ENCODE data around the gene MYH3.
A peak's percentile ranks its signal among the peaks of the same experiment; 100 is the strongest.
"Not testable (repeated sequence)": the region's sequence is repeated elsewhere in the genome, so short reads cannot be mapped to it uniquely, and the experiment has no call there.

MYH3 gene

DNA sequence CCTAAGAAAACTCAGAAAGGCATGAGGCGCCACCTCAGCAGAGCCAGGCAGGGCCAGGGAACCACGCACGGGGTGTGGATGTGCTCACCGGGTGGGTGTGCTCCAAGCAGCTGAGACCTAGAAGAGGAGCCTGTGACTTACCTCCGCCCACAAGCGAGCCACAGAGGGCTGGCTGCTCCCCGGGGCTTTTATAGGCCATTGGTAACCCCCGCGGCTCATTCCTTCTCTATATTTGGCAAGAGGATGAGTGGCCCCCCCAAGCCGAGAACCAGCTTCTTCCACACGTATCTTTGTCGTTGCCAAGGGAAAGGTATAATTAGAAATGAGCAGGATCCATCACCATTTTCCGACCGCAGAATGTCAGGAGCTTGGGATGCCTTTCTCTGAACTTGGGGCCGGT, at the start of gene MYH3:
Gene MYH3, minus strand, starts transcription at position 162 of the 400 bp plus-strand sequence. CDS start 2,245 bp downstream, outside the sequence.
- no peak for DNase-seq (ENCODE audit: low read depth)

DNA sequence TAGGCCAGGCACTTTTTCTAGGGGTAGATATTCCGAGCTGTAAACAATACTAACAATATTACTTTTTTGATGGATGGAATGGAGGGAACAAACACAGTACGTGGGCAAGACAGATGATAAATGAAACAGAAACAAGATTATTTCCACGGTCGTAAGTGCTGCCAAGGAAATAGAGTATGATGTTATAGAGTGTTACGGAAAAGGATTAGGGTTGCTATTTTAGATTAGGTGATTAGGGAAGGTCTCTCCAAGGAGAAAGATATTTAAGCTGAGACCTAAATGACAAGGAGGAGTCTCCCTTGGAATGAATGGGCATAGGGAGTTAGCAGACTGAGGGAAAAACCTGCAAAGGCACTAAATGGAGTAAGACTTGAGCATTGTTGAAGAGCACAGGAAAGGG, 48.6 kb upstream of the MYH3 start:
- DNase-seq (ENCODE audit: low read depth): no peak

DNA sequence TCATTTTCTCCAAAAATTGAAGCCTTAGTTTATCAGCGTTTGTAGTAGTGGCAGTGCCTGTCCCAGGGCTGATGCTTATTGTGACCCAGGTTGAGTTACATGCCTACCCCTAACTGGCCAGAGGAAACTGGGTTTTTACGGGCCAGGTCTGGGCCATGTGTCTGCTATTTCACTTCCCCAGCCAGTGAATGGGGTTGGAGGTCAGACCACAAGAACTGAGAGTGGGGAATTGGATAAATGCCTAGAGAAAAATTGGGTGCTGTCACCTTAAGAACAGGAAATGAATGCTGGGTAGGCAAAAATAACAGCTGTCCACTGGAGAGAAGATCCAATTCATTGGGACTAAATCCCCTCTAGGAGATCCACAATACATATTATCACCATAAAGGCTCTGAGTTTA, 45.5 kb upstream of the MYH3 start:
- DNase-seq (ENCODE audit: low read depth): peak; percentile 71

DNA sequence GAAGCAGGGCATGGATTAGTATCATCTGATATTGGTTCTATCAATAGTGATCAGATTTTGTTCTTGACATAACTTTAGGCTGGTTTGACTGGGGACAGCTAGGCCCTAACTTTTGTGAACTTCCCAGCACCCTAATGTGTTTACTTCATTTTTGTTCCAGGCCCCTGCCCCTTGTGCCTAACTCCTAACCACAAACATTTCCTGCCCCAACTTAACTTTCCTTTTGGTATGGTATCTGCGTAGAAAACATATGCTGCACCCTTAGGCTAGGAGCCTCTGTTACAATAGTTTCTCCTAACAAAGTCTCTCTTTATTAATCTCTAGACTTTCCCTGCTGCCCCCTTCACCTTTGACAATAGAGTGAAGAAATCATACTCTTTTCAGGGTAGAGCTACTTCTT, 42.7 kb upstream of the MYH3 start:
- peak; percentile 62 for DNase-seq (ENCODE audit: low read depth)

DNA sequence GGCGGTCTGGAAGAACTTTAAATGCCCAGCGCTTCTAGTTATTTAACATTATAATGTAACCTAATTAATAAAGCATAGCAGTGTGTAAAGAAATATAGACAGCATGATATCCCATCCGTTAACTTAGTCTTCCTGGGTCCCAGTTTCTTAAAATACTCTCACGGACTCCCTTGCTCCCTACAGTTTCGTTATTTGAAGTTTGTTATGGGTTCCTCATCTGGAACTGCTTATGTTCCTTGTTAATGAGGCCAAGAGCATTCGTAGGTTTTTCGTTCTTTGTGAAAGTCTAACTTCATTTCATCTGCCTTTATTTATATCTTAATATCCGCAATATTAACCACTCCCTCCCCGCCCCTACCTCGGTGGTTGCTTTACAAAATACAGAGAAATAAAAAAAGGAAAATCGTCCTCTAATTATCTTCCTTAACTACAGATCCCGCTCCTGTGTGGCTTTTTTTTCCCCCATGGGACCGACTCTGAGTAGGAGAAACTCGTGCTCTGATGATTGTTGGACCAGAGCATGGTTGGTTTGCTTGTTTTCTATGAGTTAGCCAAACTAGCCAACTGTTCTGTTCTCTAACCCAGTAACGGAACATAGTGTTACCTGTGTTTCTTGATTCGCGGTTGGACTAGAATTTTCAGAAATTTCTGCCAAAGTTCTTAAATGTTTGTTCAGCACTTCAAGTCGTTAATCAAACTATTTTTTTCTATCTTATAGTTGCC, 41.1 kb upstream of the MYH3 start:
- DNase-seq (ENCODE audit: low read depth): peak; percentile 44

DNA sequence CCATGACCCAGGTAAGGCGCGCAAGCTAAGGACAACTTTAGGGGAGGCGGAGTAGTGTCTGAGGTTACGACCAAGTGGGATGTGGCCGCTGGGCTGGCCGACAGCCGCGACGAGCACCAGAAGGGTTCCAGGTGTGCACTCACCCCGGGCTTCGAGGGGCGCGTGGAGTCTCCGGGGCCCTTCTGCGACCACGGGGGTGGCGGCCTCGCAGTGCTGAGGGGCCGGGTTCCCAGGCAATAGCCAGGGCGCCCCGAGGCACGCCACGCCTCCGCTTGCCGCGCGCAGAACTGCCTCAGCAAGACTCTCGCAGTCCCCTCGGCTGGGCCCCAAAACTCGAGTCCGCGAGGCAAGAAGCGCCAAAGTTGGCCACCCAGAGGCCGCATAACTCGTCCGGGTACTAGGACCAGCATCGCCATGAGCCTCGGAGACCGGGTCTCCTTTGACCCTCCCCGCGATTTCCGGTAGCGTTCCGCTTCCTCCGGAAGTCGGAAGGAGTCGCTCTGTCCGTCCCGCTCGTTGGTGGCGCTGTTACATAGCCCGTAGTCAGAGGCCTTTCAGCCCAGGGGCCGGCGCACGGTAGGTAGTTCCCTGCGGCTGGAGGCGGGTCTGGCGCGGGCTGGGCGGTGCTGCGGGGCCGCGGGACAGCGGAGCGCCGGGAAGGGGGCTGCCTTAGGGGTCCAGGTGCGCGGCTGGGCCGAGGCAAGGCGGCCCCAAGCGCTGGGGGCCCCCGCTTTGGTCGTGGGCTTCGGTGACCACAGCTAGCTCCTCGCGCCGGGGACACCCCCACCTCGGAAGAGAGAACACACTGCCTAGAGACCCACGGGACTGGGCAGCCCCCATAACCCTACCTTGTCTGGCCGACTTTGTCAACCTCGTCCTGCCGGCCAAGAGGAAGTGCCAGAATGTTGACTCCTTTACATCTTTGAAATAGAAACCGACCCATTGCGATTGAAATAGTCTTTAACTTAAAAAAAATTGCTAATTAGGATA, 40.3 kb upstream of the MYH3 start, which contains the start of the genes ADPRM and SCO1:
Gene ADPRM, plus strand, starts transcription at position 503 of the 990 bp plus-strand sequence. CDS start 7,333 bp downstream, outside the sequence.
Gene SCO1, minus strand, starts transcription at position 442 of the 990 bp plus-strand sequence. Its CDS starts 26 bp downstream, at position 416.
- DNase-seq (ENCODE audit: low read depth): peak; percentile 96

DNA sequence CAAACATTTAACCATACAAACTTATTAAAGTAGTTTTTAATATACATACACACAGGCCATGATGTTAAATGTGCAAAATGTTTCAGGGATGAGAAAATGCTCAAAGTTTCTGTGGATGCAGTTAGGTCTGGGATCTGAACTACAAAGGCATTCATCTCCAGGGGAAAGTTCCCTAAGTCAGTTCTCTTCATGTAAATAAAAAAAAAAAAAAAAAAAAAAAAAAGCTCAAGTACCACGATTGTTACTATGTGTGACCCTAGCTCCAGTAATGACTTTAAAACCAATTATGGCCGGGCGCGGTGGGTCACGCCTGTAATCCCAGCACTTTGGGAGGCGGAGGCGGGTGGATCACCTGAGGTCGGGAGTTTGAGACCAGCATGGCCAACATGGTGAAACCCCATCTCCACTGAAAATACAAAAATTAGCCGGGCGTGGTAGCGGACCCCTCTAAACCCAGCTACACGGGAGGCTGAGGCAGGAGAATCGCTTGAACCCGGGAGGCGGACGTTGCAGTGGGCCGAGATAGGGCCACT, 38.8 kb upstream of the MYH3 start:
- DNase-seq (ENCODE audit: low read depth): not testable (repeated sequence)

DNA sequence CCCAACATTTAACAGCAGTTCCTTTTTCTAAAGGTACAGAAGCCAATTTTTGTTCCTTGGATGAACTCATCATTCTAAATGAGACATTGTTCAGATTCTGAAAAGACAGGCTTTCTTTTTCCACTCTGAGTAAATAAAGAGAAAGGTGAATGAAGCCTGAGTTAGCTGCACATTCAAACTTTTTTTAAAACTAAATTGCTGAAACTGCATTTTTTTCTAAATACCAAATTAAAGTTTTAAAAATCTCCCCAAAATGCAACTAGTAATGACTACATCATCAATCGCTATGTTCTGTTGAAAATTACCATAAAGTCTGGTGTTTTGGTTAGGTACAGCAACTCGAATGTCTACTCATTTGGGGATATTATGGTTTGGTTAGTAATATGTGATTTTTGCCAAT, 30.4 kb upstream of the MYH3 start:
- no peak for DNase-seq (ENCODE audit: low read depth)

DNA sequence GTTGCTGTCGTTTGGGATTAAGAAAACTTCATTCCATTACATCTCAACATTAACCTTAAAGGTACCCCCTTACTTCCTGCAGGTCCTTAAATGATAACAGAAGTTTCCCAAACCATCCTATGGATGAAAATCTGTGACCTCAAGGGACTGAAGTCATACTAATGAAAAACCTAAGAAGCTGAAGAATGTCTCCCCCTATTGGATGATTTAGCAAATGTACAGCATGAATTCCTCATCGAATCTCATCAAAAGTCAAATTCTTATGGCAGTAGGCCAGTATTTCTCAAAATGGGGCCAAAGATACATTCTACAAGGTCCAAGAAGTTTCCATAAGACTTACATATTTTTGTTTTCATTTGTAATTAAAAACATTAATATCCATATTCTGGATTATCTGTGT, 26.7 kb upstream of the MYH3 start:
- DNase-seq (ENCODE audit: low read depth): peak; percentile 68

DNA sequence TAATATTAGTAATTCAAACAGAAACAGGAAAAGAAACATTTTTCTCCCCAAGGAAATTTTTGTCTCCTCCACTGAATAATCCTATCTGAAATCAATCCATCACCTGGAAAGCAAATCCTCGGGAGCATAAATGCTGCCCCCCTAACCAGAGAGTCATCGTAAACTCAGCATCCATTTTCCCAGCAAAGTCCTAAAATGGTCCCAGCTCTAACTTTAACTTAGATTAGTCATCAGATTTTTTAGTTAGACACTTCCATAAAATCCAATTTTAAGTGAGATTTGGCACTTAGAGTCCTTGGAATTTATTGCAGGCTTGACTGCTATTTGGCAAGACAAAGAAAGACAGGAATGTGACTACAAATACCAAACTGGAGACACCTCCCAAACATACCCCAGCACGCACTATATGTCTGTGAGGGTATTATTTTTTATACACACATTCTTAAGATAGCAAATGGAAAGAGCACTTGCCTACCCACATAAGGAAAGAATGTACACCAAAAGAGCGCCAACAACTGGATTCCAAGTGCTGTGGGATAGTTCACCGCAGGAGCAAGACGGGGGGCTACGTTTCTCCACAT, 24.8 kb upstream of the MYH3 start:
- DNase-seq (ENCODE audit: low read depth): peak; percentile 97

DNA sequence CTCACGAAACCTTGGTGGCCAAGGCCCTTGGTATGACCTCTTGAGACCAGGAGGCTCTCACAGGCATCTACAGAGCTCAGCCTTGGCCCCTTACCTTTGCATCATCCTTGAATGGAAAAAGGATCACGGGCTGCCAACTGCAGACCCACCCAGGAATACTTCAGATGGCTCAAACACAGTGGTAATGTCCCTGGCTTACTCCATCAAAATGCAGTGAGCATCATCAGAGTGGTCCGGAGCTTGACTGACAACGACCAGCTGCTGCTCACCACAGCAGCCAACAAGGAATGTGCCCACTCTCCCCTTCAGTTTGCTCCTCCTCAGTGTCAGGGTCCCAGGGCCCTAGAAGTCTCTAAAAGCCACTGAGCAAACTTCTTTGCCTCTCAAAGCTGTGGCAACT, 17.6 kb upstream of the MYH3 start:
- no peak for DNase-seq (ENCODE audit: low read depth)

DNA sequence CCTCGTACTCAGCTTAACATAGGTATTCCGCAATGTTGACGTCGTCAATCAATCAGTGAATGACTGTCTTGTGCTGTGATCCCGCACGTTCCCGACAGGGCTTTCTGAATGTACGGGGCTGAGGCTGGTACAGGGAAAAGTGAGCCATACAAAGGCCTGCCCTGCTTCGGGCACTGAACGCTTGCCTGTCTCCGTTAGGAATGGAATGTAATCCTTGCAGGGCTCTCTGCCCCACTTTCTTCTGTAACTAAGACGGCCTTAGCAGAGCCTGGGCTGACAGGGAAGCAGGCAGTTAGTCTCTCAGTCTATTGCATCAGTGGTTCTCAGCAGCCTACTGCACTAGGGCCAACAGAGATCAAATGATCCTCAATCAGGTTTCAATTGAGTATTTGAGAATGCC, 16.2 kb upstream of the MYH3 start:
- no peak for DNase-seq (ENCODE audit: low read depth)

DNA sequence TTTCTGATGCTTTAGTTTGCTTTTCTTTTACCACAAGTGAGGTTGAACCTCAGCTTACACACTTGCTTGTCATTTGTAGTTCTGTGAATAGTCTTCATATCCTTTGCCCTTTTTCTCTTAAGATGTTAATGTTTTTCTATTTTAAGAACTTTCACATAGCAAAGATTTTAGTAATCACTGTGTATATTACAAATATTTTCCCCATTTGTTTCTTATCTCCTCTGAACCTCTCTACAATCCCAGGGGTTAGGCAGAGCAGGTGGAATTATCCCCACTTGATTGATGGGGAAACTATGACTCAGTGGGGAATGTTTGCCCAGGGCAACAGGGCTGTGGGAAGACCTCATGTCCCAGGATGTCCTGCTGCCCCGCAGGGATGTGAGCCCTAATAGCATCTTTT, 11.7 kb upstream of the MYH3 start:
- DNase-seq (ENCODE audit: low read depth): peak; percentile 96

DNA sequence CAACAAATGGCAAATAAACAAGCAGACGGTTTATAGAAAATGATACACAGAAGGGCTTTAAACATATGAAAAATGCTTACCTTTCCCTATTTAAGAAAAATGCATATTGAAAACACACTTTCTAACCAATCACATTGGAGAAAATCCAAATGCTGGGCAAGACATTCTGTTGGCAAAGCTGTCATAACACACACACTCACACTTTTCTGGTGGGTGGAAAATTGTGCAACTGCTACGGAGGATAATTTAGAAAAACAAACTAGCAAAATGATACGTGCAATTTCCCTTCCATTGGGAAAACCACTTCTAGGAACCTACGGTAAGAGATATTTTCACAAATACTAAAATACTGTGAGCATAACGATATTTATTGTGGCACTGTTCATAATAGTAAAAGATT, 9.8 kb upstream of the MYH3 start:
- no peak for DNase-seq (ENCODE audit: low read depth)

DNA sequence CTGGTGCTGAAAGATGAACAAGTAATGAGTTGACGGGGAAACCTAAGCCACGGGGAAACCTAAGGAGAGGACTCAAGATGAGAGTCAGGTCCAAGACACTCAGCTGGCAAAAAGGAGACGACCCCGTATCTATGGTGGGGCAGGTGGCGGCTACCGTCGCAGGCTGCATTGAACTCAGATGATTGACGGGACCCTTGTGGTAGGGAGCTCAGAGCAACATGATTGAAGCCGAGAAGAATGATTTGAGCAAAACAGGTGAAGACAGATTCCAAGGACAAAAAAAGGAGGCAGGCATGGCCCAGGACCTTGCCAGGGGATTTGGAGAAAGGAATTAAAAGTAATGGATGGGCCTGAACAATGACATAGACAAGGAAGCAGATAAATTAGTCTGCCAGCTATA, 7.5 kb upstream of the MYH3 start:
- no peak for DNase-seq (ENCODE audit: low read depth)

DNA sequence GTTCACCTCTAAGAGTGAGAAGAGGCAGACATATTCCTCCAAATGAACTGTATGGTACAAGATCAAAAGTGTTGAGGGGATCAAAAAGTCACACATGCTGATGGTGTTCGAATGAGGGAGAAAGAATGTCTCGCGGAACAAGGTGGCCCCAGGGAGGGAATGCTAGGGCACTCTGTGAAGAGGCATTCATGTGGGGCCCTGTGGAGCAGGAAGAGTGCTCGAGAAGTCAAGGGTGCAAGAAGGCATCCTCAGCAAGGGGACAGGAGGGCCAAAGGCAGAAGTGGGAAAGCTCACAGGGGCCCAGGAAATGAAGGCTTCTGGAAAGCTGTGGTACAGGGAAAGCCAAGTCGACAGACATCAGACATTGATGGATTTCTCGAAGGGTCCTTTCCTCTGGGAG, 6.1 kb upstream of the MYH3 start:
- no peak for DNase-seq (ENCODE audit: low read depth)

DNA sequence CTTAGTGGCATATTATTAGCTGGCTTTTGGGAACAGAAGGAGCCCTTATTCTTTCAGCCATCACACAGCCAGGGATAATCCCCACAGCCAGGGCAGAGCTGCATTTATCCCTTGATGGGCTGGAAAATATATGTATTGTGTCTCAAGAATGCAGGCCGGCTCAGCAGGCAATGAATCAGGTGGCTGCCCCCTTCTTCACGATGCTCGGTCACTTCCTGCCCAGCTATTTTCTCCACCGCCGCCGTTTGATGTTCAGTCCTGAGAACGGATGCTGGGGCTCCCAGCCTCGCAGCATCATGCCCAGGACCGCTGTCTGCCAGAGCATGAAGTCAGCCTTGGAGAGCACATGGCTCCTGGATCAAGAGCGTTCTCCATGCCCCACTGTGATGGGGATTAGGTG, 4.3 kb upstream of the MYH3 start:
- no peak for DNase-seq (ENCODE audit: low read depth)

DNA sequence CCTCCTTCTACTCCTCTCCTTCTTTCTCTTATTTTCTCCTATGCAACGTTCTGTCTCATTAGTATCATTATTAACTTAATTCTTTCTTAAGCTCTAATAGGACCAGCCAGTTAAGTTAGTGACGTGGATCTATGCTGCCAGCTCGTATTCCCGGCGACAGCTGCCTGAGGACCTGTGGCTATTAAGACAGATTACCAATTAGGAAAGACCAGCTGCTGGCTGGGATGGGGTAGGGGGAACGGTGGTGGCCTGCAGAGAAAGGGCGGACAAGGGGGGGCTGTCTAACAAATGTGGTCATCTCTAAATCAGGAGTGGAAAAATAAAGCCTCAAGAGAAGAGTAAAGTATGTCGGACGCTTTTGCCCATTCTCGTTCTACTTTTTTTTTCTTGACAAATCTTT, 770 bp upstream of the MYH3 start:
- no peak for DNase-seq (ENCODE audit: low read depth)

DNA sequence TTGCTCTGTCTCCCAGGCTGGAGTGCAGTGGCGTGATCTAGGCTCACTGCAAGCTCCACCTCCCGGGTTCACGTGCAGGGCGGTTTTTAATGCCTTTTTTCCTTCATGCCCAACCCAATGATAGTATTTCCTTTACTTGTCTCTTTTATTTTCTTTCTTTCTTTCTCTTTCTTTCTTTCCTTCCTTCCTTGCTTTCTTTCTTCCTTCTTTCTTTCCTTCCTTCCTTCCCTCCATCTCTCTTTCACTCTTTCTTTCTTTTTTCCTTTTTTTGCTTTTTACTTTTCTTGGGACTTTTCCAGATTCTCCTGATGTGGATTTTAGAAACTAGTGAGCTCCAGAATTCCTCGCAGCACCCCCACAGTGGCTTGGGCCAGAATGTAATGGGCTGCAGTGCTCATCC, 3.1 kb downstream of the MYH3 start:
- DNase-seq (ENCODE audit: low read depth): no peak

DNA sequence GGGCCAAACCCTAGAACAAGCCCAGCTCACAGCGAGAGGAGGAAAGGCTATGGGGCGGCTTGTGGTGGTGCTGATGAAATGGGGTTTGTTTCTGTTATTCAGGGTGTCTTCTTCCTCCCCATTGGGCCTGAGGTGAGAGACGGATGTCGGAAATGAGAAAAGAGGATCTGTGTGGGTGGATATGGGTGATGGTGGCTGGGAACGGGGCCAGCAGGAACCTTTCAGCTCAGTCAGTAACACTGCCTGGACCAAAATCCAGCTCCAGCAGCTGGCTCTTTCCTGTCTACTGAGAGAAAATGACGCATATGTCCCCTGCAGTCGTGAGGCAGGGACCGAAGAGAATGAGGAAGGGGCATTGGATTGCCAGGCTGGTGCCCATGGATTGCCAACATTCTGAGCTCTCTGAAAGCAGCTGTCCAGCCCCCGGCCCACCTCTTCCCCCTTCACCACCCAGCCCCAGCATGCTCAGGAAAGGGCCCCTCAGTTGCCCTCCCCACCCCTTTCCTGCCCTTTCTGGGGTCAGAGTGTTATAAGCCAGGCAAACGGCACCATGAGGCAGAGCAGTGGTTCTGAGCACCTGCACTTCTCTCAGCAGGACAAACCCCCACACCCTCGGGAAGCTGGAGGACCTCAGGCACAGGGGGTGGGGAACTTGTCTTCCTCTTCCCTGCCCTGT, 4.0 kb downstream of the MYH3 start:
- no peak for DNase-seq (ENCODE audit: low read depth)

DNA sequence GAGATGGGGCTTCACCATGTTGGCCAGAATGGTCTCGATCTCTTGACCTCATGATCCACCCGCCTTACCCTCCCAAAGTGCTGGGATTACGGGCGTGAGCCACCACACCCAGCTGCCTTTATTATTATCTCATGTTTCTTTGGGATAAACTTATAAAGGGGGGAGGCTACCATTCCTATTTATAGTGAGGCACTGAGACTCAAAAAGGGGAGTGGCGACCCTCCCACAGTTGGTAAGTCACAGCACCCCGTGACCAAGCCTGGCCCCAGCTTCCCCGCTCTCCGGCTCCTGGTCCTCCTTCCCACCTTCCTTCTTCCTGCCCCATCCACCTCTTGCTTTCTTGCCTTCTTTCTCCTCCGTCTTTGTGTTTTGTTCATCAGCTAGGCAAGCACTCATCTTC, 5.2 kb downstream of the MYH3 start:
- no peak for DNase-seq (ENCODE audit: low read depth)

DNA sequence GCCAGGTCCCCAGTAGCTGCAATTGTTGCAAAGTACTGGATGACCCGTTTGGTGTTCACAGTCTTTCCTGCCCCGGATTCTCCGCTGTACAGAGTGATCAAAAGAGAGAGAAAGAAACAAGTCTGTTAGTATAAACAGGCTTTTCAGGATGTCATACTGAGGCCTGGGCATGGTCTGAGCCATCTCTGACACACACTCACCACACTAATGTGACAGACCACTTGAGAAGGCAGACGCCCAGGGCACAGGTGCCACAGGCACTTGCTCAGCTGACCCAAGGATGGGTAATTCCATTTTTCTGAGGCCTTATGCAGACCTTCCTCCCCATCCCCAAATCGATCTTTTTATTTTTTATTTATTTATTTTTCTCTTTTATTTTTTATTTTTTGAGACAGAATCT, 7.5 kb downstream of the MYH3 start:
- no peak for DNase-seq (ENCODE audit: low read depth)
